Measurements from ENCODE around the gene POLR1A. TPM values are rescaled to one million over a fixed set of nuclear protein-coding genes. Genes with fewer than 3 reads are reported as not detected.

Gene POLR1A
- total RNA-seq, 1 donor, result 43.1 TPM

DNA sequence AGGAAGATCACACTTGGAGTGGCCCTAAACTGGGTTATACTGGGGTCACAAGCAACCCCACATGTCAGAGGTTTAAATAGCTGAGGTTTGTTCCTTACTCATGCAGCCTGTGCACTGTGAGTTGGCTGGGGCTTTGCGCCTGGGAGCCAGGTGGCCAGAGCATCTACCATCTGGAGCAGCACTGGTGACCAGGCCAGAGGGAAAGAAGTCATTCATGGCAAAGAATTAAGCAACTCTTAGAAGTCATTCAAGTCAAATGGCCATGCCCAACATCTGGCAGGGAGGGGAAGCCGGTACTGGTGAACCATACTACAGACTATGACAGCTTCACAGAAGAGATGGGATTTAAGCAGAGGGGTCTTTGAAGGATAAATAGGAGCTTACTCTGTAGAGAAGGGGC, 90.7 kb downstream of the POLR1A start:
- no peak overlapping the region for H3K4me3 ChIP-seq (ENCODE audit: low read depth, low read length)
- DNase-seq (ENCODE audit: low read depth), result no peak
- TF ChIP-seq, protein P1, sequence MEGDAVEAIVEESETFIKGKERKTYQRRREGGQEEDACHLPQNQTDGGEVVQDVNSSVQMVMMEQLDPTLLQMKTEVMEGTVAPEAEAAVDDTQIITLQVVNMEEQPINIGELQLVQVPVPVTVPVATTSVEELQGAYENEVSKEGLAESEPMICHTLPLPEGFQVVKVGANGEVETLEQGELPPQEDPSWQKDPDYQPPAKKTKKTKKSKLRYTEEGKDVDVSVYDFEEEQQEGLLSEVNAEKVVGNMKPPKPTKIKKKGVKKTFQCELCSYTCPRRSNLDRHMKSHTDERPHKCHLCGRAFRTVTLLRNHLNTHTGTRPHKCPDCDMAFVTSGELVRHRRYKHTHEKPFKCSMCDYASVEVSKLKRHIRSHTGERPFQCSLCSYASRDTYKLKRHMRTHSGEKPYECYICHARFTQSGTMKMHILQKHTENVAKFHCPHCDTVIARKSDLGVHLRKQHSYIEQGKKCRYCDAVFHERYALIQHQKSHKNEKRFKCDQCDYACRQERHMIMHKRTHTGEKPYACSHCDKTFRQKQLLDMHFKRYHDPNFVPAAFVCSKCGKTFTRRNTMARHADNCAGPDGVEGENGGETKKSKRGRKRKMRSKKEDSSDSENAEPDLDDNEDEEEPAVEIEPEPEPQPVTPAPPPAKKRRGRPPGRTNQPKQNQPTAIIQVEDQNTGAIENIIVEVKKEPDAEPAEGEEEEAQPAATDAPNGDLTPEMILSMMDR (IDR thresholded peaks at IDR 0.05; ENCODE audit: insufficient read depth, low read length), result no peak

DNA sequence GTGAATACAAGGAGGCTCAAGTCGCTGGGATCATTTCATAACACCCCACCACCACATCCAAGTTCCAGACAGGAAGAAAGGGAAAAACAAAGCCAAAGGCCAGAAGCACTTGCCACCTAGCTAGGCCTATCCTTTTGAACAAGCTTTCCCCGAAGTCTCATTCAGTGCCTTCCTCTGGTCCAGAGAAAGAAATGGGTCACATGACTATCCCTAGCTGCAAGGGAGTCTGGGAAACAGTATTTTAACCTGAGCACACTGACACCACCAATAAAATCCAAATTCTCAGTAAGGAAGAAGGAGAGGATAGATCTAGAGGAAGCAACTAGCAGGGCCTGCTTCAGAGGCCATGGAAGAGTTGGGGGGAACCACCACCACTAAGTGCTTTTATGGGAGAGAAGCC, 91.2 kb downstream of the POLR1A start:
- no peak for DNase-seq (ENCODE audit: low read depth)
- H3K4me3 ChIP-seq (ENCODE audit: low read depth, low read length), result no peak overlapping the region
- TF ChIP-seq, protein P1 (IDR thresholded peaks at IDR 0.05; ENCODE audit: insufficient read depth, low read length), result no peak

DNA sequence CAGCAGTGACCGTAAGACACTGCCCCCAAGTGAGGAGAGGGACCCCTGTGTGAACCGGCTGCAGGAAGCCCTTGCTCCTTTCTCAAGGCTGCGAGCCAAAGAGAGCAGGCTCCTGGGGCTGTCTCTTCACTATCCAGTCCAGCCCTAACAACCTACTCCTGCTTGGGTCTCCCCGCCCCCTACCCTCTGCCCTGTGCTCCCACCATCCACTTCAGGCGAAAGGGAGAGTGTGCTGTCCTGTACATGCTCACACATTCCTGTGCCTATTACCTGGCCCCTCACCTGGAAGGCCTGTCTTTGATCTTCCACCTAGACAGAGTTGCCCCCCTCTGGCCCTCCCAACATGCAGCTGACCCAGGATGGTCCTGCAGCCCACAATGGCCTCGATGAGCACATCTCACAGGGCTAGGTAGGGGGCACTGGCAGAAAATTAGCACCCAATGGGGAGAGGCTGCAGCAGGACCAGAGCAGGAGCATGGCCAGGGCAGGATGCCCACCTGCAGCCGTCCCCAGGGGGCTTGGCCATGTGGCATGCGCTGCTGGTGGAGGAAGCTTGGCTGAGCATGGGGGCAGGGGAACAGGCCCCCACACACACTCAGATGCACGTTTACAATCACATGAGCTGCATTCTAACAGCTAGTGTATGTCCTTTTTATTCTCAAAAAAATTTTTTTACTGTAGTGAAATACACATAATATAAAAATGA, 93.5 kb downstream of the POLR1A start:
- TF ChIP-seq, protein P1 (IDR thresholded peaks at IDR 0.05; ENCODE audit: insufficient read depth, low read length), result no peak
- H3K4me3 ChIP-seq (ENCODE audit: low read depth, low read length), result no peak overlapping the region
- no peak for DNase-seq (ENCODE audit: low read depth)

DNA sequence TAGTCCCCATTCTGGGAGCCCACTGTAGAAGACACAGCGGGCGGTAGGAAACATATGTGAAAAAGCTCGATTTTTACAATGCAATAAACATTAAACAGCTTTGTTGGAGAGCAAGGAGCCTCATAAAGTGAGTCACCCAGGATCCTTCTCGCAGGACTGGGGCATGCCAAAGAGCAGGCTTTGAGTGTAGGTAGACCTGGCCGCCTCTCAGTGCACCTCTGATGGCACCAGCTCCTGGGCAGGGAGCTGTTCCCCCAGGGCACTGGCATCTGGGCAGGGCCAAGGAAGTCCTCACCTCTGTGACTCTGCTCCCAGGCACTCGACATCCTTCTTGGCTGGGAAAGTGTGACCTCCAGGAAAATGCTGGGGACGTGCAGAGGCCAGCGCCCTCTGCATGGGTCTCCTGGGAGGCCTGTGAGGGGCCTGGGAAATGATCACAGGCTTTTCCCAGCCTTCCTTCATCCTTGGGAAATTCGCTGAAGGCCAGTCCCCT, 94.2 kb downstream of the POLR1A start:
- no peak overlapping the region for H3K4me3 ChIP-seq (ENCODE audit: low read depth, low read length)
- DNase-seq (ENCODE audit: low read depth), result no peak
- TF ChIP-seq, protein P1 (IDR thresholded peaks at IDR 0.05; ENCODE audit: insufficient read depth, low read length), result no peak

DNA sequence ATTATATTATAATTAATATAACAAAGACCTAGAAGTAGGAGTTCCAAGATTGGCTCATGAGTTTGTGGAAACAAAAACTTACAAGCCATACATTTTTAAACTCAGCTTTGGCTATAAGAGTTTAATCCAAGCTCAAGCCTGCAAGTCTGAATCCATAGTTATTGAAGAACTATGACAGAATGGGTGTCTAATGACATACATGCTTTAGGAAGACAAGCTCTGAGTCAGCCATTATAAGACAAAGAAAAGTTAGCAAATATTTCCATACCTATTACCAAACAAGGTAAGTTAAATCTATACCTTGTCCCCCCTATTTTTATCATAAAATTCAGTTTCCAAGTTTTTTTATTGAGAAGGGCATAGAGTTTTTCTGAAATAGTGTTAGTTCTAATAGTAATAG, 95.6 kb downstream of the POLR1A start:
- TF ChIP-seq, protein P1 (IDR thresholded peaks at IDR 0.05; ENCODE audit: insufficient read depth, low read length), result no peak
- H3K4me3 ChIP-seq (ENCODE audit: low read depth, low read length), result no peak overlapping the region
- no peak for DNase-seq (ENCODE audit: low read depth)

DNA sequence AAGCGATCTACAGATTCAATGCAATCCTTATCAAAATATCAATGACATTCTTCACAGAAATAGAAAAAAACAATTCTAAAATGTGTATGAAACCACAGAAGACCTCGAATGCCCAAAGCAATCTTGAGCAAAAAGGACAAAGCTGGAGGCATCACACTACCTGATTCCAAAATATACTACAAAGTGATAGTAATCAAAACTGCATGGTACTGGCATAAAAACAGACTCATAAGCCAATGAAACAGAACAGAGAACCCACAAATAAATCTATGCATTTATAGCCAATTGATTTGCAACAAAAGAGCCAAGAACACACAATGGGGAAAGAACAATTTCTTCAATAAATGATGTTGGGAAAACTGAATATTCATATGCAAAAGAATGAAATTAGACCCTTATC, 99.2 kb downstream of the POLR1A start:
- H3K4me3 ChIP-seq (ENCODE audit: low read depth, low read length), result no peak overlapping the region
- DNase-seq (ENCODE audit: low read depth), result no peak
- TF ChIP-seq, protein P1 (IDR thresholded peaks at IDR 0.05; ENCODE audit: insufficient read depth, low read length), result no peak

DNA sequence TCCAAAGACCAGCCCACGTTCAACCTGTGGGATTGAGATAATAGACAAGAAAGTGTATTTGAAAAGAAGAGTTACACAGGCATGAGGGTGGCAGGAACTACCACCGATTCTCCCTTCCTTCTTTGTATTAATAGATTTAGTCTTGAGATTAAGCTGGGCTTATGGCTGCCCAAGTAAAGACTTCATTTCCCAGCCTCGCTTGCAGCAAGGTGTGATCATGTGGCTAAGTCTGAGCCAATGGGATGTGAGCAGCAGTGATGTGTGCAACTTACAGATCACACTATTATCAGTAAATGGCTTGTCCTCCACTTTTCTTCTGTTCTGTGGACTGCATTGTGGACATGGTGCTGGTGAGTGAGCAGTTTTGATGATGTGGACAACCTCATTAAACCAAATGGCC, 101.7 kb downstream of the POLR1A start:
- TF ChIP-seq, protein P1 (IDR thresholded peaks at IDR 0.05; ENCODE audit: insufficient read depth, low read length), result no peak
- DNase-seq (ENCODE audit: low read depth), result no peak
- no peak overlapping the region for H3K4me3 ChIP-seq (ENCODE audit: low read depth, low read length)
